C4-2B (cell line): Measurements from ENCODE around the gene PAK4.

Experiments used
- CTCF ChIP-seq: fragments of 450-650 bp; conservative IDR thresholded peaks from 2 replicates; pipeline ENCODE4 v1.5.1; 2017; ENCODE audit warnings: mild to moderate bottlenecking
- ZFX ChIP-seq: fragments of 450-650 bp; IDR thresholded peaks from 2 replicates; pipeline ENCODE4 v1.6.1; 2017

GRCh38 chr19:39146686-39147450 lies 21.3 kb downstream of the PAK4 start:
- TF ChIP-seq CTCF (no peak), ZFX (no peak)
